GM12892 (cell line): ENCODE measurements around the gene KPNB1.

Experiments used
- POLR2A ChIP-seq: IDR thresholded peaks from 2 replicates; pipeline ENCODE4 v1.6.1; 2011; ENCODE audit warnings: low read depth, low read length, control low read depth
- POLR2AphosphoS5 ChIP-seq: IDR thresholded peaks from 2 replicates; pipeline ENCODE4 v1.6.1; 2011; ENCODE audit warnings: low read depth, low read length, control low read depth
- TAF1 ChIP-seq: IDR thresholded peaks from 2 replicates; pipeline ENCODE4 v1.6.1; 2011; ENCODE audit warnings: low read depth, mild to moderate bottlenecking, control low read depth, low read length, borderline replicate concordance

DNA sequence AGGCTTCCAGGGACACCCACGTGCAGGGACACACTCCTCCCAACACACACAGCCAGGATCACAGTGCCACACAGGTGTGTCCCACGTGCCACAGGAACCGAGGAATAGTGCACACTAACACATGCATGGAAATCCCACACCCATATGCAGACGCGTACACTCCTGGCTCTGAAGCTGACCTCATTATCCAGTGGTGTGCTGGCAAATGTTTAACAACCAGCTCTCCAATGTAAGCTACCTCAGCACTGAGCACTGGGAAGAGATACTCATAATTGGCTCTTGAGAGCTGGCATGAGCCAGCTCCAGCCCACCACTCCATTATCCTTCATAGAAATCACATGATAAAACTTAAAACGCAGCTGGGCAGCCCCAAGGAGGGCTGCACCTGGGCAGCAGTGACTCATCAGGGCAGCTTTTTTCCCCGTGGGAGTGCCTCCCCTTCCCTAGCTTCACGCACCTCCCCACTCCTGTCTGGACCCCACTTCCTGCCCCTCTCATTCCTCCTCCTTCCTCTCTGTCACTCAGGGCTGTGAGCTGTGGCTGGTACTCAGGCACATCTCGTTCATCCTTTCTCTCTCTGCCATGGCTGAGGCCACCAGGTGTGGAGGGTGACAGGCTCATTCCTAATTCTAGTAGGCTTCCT, 68.4 kb downstream of the KPNB1 start:
- TF ChIP-seq POLR2AphosphoS5 (no peak), POLR2A (no peak), TAF1 (no peak)
